ENCODE measurements around the gene ZNF746.

Gene ZNF746

GRCh38 chr7:149489391-149490024, 8.1 kb downstream of the ZNF746 start:
- DNase-seq, result peak; percentile 22

GRCh38 chr7:149479568-149479967, 18.0 kb downstream of the ZNF746 start:
- no peak for DNase-seq

GRCh38 chr7:149478754-149479153, 18.9 kb downstream of the ZNF746 start:
- no peak for DNase-seq

- no peak for DNase-seq
These were observed 19.8 kb downstream of the ZNF746 start for GRCh38 chr7:149477494-149478443.

GRCh38 chr7:149476791-149477190, 20.8 kb downstream of the ZNF746 start:
- no peak for DNase-seq

- DNase-seq, result no peak
These were observed 22.2 kb downstream of the ZNF746 start for GRCh38 chr7:149475121-149476045.

- DNase-seq, result no peak
These were observed 23.1 kb downstream of the ZNF746 start for GRCh38 chr7:149474309-149475120.

GRCh38 chr7:149473251-149473650, 24.4 kb downstream of the ZNF746 start:
- no peak for DNase-seq

- no peak for DNase-seq
These were observed 26.2 kb downstream of the ZNF746 start for GRCh38 chr7:149471289-149471953.

- DNase-seq, result no peak
These were observed 27.8 kb downstream of the ZNF746 start for GRCh38 chr7:149469806-149470205.

GRCh38 chr7:149468208-149468607, 29.4 kb downstream of the ZNF746 start:
- DNase-seq, result no peak

- no peak for DNase-seq
These were observed 30.2 kb downstream of the ZNF746 start for GRCh38 chr7:149467321-149467859.

- no peak for DNase-seq
These were observed 31.2 kb downstream of the ZNF746 start for GRCh38 chr7:149466364-149466763.

- DNase-seq, result no peak
These were observed 34.0 kb downstream of the ZNF746 start for GRCh38 chr7:149463500-149464161.

GRCh38 chr7:149462101-149462520, 35.5 kb downstream of the ZNF746 start:
- no peak for DNase-seq

GRCh38 chr7:149460493-149461277, 36.9 kb downstream of the ZNF746 start, which contains the start of gene ZNF777:
Gene ZNF777 (minus strand): TSS chr7:149461062. CDS start chr7:149456022, 5,040 bp downstream.
- DNase-seq, result peak; percentile 96

GRCh38 chr7:149459540-149460452, 37.8 kb downstream of the ZNF746 start:
- DNase-seq, result peak; percentile 50

- no peak for DNase-seq
These were observed 38.4 kb downstream of the ZNF746 start for GRCh38 chr7:149459201-149459539.

- DNase-seq, result no peak
These were observed 39.4 kb downstream of the ZNF746 start for GRCh38 chr7:149458235-149458634.
